Trophoblast cell (in vitro differentiated cells and primary cell): ENCODE measurements around the gene ITPA.

Experiments used
- DNase-seq, 2 donors: peaks; one replicate each; pipeline ENCODE4 v3.0.0-alpha.2; 2016
- H2AFZ ChIP-seq: 2 replicates; pipeline ENCODE4 v1.6.1; 2013; ENCODE audit warnings: low read length, moderate library complexity, mild to moderate bottlenecking; ENCODE audit not compliant: insufficient read depth, poor library complexity
- H2AK5ac ChIP-seq: 2 replicates; pipeline ENCODE4 v1.6.1; 2013; ENCODE audit warnings: mild to moderate bottlenecking, low read length
- H2BK120ac ChIP-seq: 2 replicates; pipeline ENCODE4 v1.6.1; 2013; ENCODE audit warnings: low read length, mild to moderate bottlenecking, moderate library complexity; ENCODE audit not compliant: insufficient read depth, poor library complexity
- H2BK12ac ChIP-seq: 2 replicates; pipeline ENCODE4 v1.6.1; 2013; ENCODE audit warnings: mild to moderate bottlenecking, low read length, moderate library complexity
- H2BK5ac ChIP-seq: 2 replicates; pipeline ENCODE4 v1.6.1; 2013; ENCODE audit warnings: low read length, low read depth, moderate library complexity, mild to moderate bottlenecking; ENCODE audit not compliant: poor library complexity
- H3K14ac ChIP-seq: 2 replicates; pipeline ENCODE4 v1.6.1; 2013; ENCODE audit warnings: mild to moderate bottlenecking, low read length
- H3K18ac ChIP-seq: 2 replicates; pipeline ENCODE4 v1.6.1; 2013; ENCODE audit warnings: mild to moderate bottlenecking, low read length
- H3K23ac ChIP-seq: 2 replicates; pipeline ENCODE4 v1.6.1; 2013; ENCODE audit warnings: low read length
- H3K27ac ChIP-seq: 2 replicates; pipeline ENCODE4 v1.5.1; 2013; ENCODE audit warnings: low read depth, mild to moderate bottlenecking, inconsistent platforms, low read length, moderate library complexity
- H3K27me3 ChIP-seq: 2 replicates; pipeline ENCODE4 v1.6.1; 2013; ENCODE audit warnings: inconsistent platforms, mild to moderate bottlenecking, low read length, moderate library complexity; ENCODE audit not compliant: insufficient read depth
- H3K36me3 ChIP-seq, 2 experiments: 1 replicate in 1 of 2; 2 replicates in 1 of 2; pipeline ENCODE4 v1.6.1; 2013; ENCODE audit warnings: low read length in 2 of 2, mild to moderate bottlenecking in 2 of 2, moderate library complexity in 1 of 2; ENCODE audit not compliant: insufficient read depth in 2 of 2, control insufficient read depth in 1 of 2
- H3K4ac ChIP-seq: 2 replicates; pipeline ENCODE4 v1.6.1; 2013; ENCODE audit warnings: low read depth, mild to moderate bottlenecking, low read length, moderate library complexity
- H3K4me1 ChIP-seq, 2 experiments: 1 replicate in 1 of 2; 2 replicates in 1 of 2; pipeline ENCODE4 v1.6.1; 2013; ENCODE audit warnings: low read length in 2 of 2, mild to moderate bottlenecking in 2 of 2, moderate library complexity in 1 of 2; ENCODE audit not compliant: insufficient read depth in 2 of 2, control insufficient read depth in 1 of 2
- H3K4me2 ChIP-seq: 2 replicates; pipeline ENCODE4 v1.6.1; 2013; ENCODE audit warnings: inconsistent platforms, mild to moderate bottlenecking, low read length, moderate library complexity
- H3K4me3 ChIP-seq: 2 replicates; pipeline ENCODE4 v1.5.1; 2013; ENCODE audit warnings: mild to moderate bottlenecking, low read depth, low read length, inconsistent platforms
- H3K79me1 ChIP-seq: one replicate; pipeline ENCODE4 v1.6.1; 2013; ENCODE audit warnings: low read length
- H3K79me2 ChIP-seq: 2 replicates; pipeline ENCODE4 v1.6.1; 2013; ENCODE audit warnings: low read length, mild to moderate bottlenecking; ENCODE audit not compliant: control insufficient read depth, insufficient read depth, poor library complexity
- H3K9ac ChIP-seq: 2 replicates; pipeline ENCODE4 v1.6.1; 2013; ENCODE audit warnings: mild to moderate bottlenecking, low read length
- H3K9me3 ChIP-seq: 2 replicates; pipeline ENCODE4 v1.6.1; 2013; ENCODE audit warnings: low read depth, mild to moderate bottlenecking, control low read depth, inconsistent platforms, low read length; ENCODE audit not compliant: insufficient read depth
- H4K12ac ChIP-seq: 2 replicates; pipeline ENCODE4 v1.6.1; 2013; ENCODE audit warnings: low read depth, mild to moderate bottlenecking, low read length, moderate library complexity
- H4K8ac ChIP-seq: 2 replicates; pipeline ENCODE4 v1.6.1; 2013; ENCODE audit warnings: low read depth, mild to moderate bottlenecking, low read length, moderate library complexity
- H4K91ac ChIP-seq: one replicate; pipeline ENCODE4 v1.6.1; 2013; ENCODE audit warnings: low read depth, mild to moderate bottlenecking, low read length, moderate library complexity
- WGBS: extraction: QIAGEN DNeasy Blood & Tissue Kit; methylation state at CpG from one replicate; pipeline ENCODE4 v1.1.7; 2013; ENCODE audit warnings: missing lambda C conversion rate; ENCODE audit not compliant: insufficient read length, insufficient coverage; ENCODE audit errors: extremely low coverage; 5-methylcytosine and 5-hydroxymethylcytosine counted together

Gene ITPA

GRCh38 chr20:3221398-3222226, 12.3 kb downstream of the ITPA start:
- Histone ChIP-seq H2BK12ac (no peak overlapping the region), H3K4me1 (peaks cover 0 to 2% of the 10 kb centered on the region in 2 experiments), H3K18ac (no peak overlapping the region), H3K27me3 (no peaks in the 10 kb centered on the region), H3K14ac (no peak overlapping the region), H3K27ac (no peak overlapping the region), H3K9me3 (peaks cover 2% of the 10 kb centered on the region), H3K36me3 (peaks cover 26 to 27% of the 10 kb centered on the region in 2 experiments), H3K79me1 (no peaks in the 10 kb centered on the region), H2BK120ac (no peak overlapping the region), H3K4ac (no peak overlapping the region), H3K4me2 (no peak overlapping the region), H2BK5ac (no peak overlapping the region), H4K8ac (no peak overlapping the region), H4K91ac (no peak overlapping the region), H3K79me2 (no peaks in the 10 kb centered on the region), H2AFZ (no peak overlapping the region), H3K4me3 (no peak overlapping the region), H3K9ac (no peak overlapping the region), H3K23ac (no peak overlapping the region), H4K12ac (no peak overlapping the region), H2AK5ac (no peak overlapping the region)
- WGBS = no CpG with 5 or more reads among the region's 18 CpGs
- no peak for DNase-seq

- Histone ChIP-seq H3K4ac (no peak overlapping the region), H3K9ac (no peak overlapping the region), H3K9me3 (peaks cover 2% of the 10 kb centered on the region), H3K4me2 (no peak overlapping the region), H3K79me1 (no peaks in the 10 kb centered on the region), H3K4me3 (no peak overlapping the region), H2BK5ac (no peak overlapping the region), H3K27ac (no peak overlapping the region), H3K23ac (no peak overlapping the region), H4K12ac (no peak overlapping the region), H3K4me1 (peaks cover 0 to 2% of the 10 kb centered on the region in 2 experiments), H3K79me2 (no peaks in the 10 kb centered on the region), H2BK120ac (no peak overlapping the region), H3K18ac (no peak overlapping the region), H3K36me3 (peaks cover 31 to 32% of the 10 kb centered on the region in 2 experiments), H4K91ac (no peak overlapping the region), H3K27me3 (no peaks in the 10 kb centered on the region), H3K14ac (no peak overlapping the region), H2AK5ac (no peak overlapping the region), H4K8ac (no peak overlapping the region), H2BK12ac (no peak overlapping the region), H2AFZ (no peak overlapping the region)
- no peak for DNase-seq
- no CpG with 5 or more reads among the region's 25 CpGs for WGBS
Measured at GRCh38 chr20:3222635-3223600, 13.6 kb downstream of the ITPA start.

GRCh38 chr20:3223651-3223993, 14.3 kb downstream of the ITPA start:
- peaks cover 0 to 1% of the 10 kb centered on the region in 2 experiments for H3K4me1 ChIP-seq
- no peak for DNase-seq
- H3K79me2 ChIP-seq = no peaks in the 10 kb centered on the region
- H3K9me3 ChIP-seq = peaks cover 2% of the 10 kb centered on the region
- no peak overlapping the region for H4K12ac ChIP-seq
- no peak overlapping the region for H3K27ac ChIP-seq
- no peak overlapping the region for H3K4ac ChIP-seq
- H2BK120ac ChIP-seq = no peak overlapping the region
- H2AK5ac ChIP-seq = no peak overlapping the region
- no peak overlapping the region for H3K14ac ChIP-seq
- no peak overlapping the region for H3K23ac ChIP-seq
- H2BK5ac ChIP-seq = no peak overlapping the region
- H3K79me1 ChIP-seq = no peaks in the 10 kb centered on the region
- H3K4me2 ChIP-seq = no peak overlapping the region
- WGBS = no CpG with 5 or more reads among the region's 6 CpGs
- no peak overlapping the region for H2AFZ ChIP-seq
- H3K27me3 ChIP-seq = no peaks in the 10 kb centered on the region
- no peak overlapping the region for H2BK12ac ChIP-seq
- H3K18ac ChIP-seq = no peak overlapping the region
- H3K4me3 ChIP-seq = no peak overlapping the region
- no peak overlapping the region for H4K8ac ChIP-seq
- peaks cover 31 to 32% of the 10 kb centered on the region in 2 experiments for H3K36me3 ChIP-seq
- no peak overlapping the region for H3K9ac ChIP-seq
- no peak overlapping the region for H4K91ac ChIP-seq

- no peak overlapping the region for H3K4ac ChIP-seq
- no peak overlapping the region for H2AK5ac ChIP-seq
- H3K79me2 ChIP-seq = no peaks in the 10 kb centered on the region
- H2BK12ac ChIP-seq = no peak overlapping the region
- no peak overlapping the region for H2BK120ac ChIP-seq
- H3K14ac ChIP-seq = no peak overlapping the region
- no peaks in the 10 kb centered on the region for H3K79me1 ChIP-seq
- no peak overlapping the region for H3K4me2 ChIP-seq
- no peak overlapping the region for H3K9ac ChIP-seq
- no peak overlapping the region for H2BK5ac ChIP-seq
- H3K4me1 ChIP-seq = no peaks in the 10 kb centered on the region
- DNase-seq = no peak
- no CpG with 5 or more reads among the region's 20 CpGs for WGBS
- H3K9me3 ChIP-seq = peaks cover 2% of the 10 kb centered on the region
- peaks cover 31 to 32% of the 10 kb centered on the region in 2 experiments for H3K36me3 ChIP-seq
- H3K18ac ChIP-seq = no peak overlapping the region
- no peak overlapping the region for H4K8ac ChIP-seq
- H3K27me3 ChIP-seq = no peaks in the 10 kb centered on the region
- no peak overlapping the region for H3K27ac ChIP-seq
- no peak overlapping the region for H3K23ac ChIP-seq
- H4K91ac ChIP-seq = no peak overlapping the region
- H3K4me3 ChIP-seq = no peak overlapping the region
- H2AFZ ChIP-seq = no peak overlapping the region
- H4K12ac ChIP-seq = no peak overlapping the region
Measured at GRCh38 chr20:3223994-3224680, 14.8 kb downstream of the ITPA start.
